CD14-positive monocyte (primary cell): ENCODE results near the gene SREK1. TPM values are rescaled to one million over a fixed set of nuclear protein-coding genes. Genes with fewer than 3 reads are reported as not detected.
"Not testable (repeated sequence)": the region's sequence is repeated elsewhere in the genome, so short reads cannot be mapped to it uniquely, and the experiment has no call there.

ENCODE experiments used
- DNase-seq, 3 donors: peaks; one replicate each; pipeline ENCODE4 v3.0.0-alpha.2; 2011 to 2022
- H2AFZ ChIP-seq: 2 replicates; pipeline ENCODE4 v1.6.0; 2012; ENCODE audit warnings: mild to moderate bottlenecking, low read depth, low read length, inconsistent platforms; ENCODE audit not compliant: insufficient read depth, poor library complexity, severe bottlenecking
- H3K27ac ChIP-seq, 2 donors: 1 replicate in 1 of 2; 2 replicates in 1 of 2; pipeline ENCODE4 v1.5.1; 2012 to 2013; ENCODE audit warnings: low read length in 2 of 2, control low read depth in 1 of 2, inconsistent platforms in 1 of 2, low read depth in 1 of 2, mild to moderate bottlenecking in 1 of 2
- H3K27me3 ChIP-seq, 2 donors: one replicate each; pipeline versions ENCODE4 v1.6.0 to v1.6.1; 2011 to 2013; ENCODE audit warnings: low read length in 2 of 2; ENCODE audit not compliant: control insufficient read depth in 2 of 2, insufficient read depth in 2 of 2
- H3K36me3 ChIP-seq, 2 donors: replicated peaks in 1 of 2; 1 replicate in 1 of 2; 2 replicates in 1 of 2; pipeline versions ENCODE4 v1.5.1 to v1.6.1; 2012 to 2013; ENCODE audit warnings: low read length in 2 of 2, control low read depth in 1 of 2, inconsistent platforms in 1 of 2, mild to moderate bottlenecking in 1 of 2; ENCODE audit not compliant: insufficient read depth in 2 of 2, control insufficient read depth in 1 of 2
- H3K4me1 ChIP-seq, 2 donors: 1 replicate in 1 of 2; 2 replicates in 1 of 2; pipeline versions ENCODE4 v1.5.1 to v1.6.1; 2012 to 2013; ENCODE audit warnings: low read length in 2 of 2, control low read depth in 1 of 2, inconsistent platforms in 1 of 2, mild to moderate bottlenecking in 1 of 2, moderate library complexity in 1 of 2; ENCODE audit not compliant: insufficient read depth in 2 of 2, control insufficient read depth in 1 of 2
- H3K4me2 ChIP-seq: replicated peaks from 2 replicates; pipeline ENCODE3; 2012; ENCODE audit warnings: low read length, moderate library complexity, mild to moderate bottlenecking; ENCODE audit not compliant: poor library complexity, severe bottlenecking; ENCODE audit errors: extremely low read depth
- H3K4me3 ChIP-seq, 3 experiments: fragments of 200-600 bp in 1 of 3; sonication (generic) in 1 of 3; replicated peaks in 1 of 3; 1 replicate in 2 of 3; 2 replicates in 1 of 3; pipeline ENCODE4 v1.5.1; 2011 to 2013; ENCODE audit warnings: low read length in 3 of 3, mild to moderate bottlenecking in 3 of 3, control low read depth in 2 of 3, low read depth in 2 of 3, inconsistent platforms in 1 of 3, moderate library complexity in 1 of 3
- H3K79me2 ChIP-seq: 2 replicates; pipeline ENCODE4 v1.6.0; 2012; ENCODE audit warnings: mild to moderate bottlenecking, control low read depth, inconsistent platforms, low read length, moderate library complexity; ENCODE audit not compliant: insufficient read depth
- H3K9ac ChIP-seq: 2 replicates; pipeline ENCODE4 v1.6.0; 2017; ENCODE audit warnings: low read length, mild to moderate bottlenecking; ENCODE audit not compliant: insufficient read depth, poor library complexity, severe bottlenecking
- H3K9me3 ChIP-seq, 2 donors: replicated peaks in 1 of 2; 1 replicate in 1 of 2; 2 replicates in 1 of 2; pipeline versions ENCODE4 v1.5.1 to v1.6.1; 2012 to 2013; ENCODE audit warnings: low read length in 2 of 2, control low read depth in 1 of 2; ENCODE audit not compliant: control insufficient read depth in 1 of 2, insufficient read depth in 1 of 2
- H4K20me1 ChIP-seq: 2 replicates; pipeline ENCODE4 v1.6.0; 2012; ENCODE audit warnings: mild to moderate bottlenecking, low read length, control low read depth, moderate library complexity; ENCODE audit not compliant: insufficient read depth
- H3K27ac Mint-ChIP-seq, 7 donors: one replicate each; pipeline ENCODE4 v1.8.0; 2020; ENCODE audit warnings: mild to moderate bottlenecking in 7 of 7, mixed read lengths in 7 of 7, moderate library complexity in 6 of 7, inconsistent platforms in 2 of 7
- H3K27me3 Mint-ChIP-seq, 3 donors: one replicate each; pipeline ENCODE4 v1.8.0; 2021 to 2022; ENCODE audit warnings: low read depth in 3 of 3, mild to moderate bottlenecking in 3 of 3, mixed read lengths in 3 of 3, moderate library complexity in 3 of 3, inconsistent platforms in 1 of 3
- H3K36me3 Mint-ChIP-seq, 2 donors: one replicate each; pipeline ENCODE4 v1.8.0; 2020; ENCODE audit warnings: mixed read lengths in 2 of 2, inconsistent platforms in 1 of 2, mild to moderate bottlenecking in 1 of 2
- H3K4me1 Mint-ChIP-seq: one replicate; pipeline ENCODE4 v1.8.0; 2020; ENCODE audit warnings: mild to moderate bottlenecking, mixed read lengths
- H3K4me3 Mint-ChIP-seq, 2 donors: one replicate each; pipeline ENCODE4 v1.8.0; 2020; ENCODE audit warnings: mild to moderate bottlenecking in 2 of 2, mixed read lengths in 2 of 2, moderate library complexity in 1 of 2
- H3K9me3 Mint-ChIP-seq, 7 donors: one replicate each; pipeline ENCODE4 v1.8.0; 2020 to 2022; ENCODE audit warnings: mixed read lengths in 7 of 7, mild to moderate bottlenecking in 6 of 7, moderate library complexity in 6 of 7, inconsistent platforms in 2 of 7
- CTCF ChIP-seq: fragments of 200-600 bp; IDR thresholded peaks from one replicate; pipeline ENCODE4 v1.8.0; 2022; ENCODE audit warnings: antibody characterized with exemption, mild to moderate bottlenecking
- WGBS: methylation state at CpG from one replicate; pipeline ENCODE4 v1.1.5; 2013; ENCODE audit warnings: missing lambda C conversion rate; ENCODE audit not compliant: insufficient coverage; 5-methylcytosine and 5-hydroxymethylcytosine counted together
- intact Hi-C, 2 donors: fragments of 100-400 bp; cut with micrococcal nuclease; formaldehyde crosslinking; loops; one replicate each; pipeline versions ENCODE4 v1.15.0 to v1.15.1; 2023
- polyA plus RNA-seq, 3 donors: library from polyadenylated mRNA; depleted of rRNA in 1 of 3; unstranded in 2 of 3; stranded (reverse) in 1 of 3; fragments of 300-500 nt in 2 of 3; fragments of >200 nt in 1 of 3; fragmentation: Illumina TruSeq in 2 of 3; gene quantifications; 1 replicate in 2 of 3; 2 replicates in 1 of 3; pipeline ENCODE4 v1.2.3, GENCODE V29; 2012 to 2021

SREK1 gene
- polyA plus RNA-seq, 3 donors = 6.4 to 34.8 (median 9.8) TPM

GRCh38 chr5:66222455-66222854 is 78.4 kb downstream of the SREK1 start:
- no peak overlapping the region for H3K27ac Mint-ChIP-seq
- Histone ChIP-seq H3K4me1 (no peaks in the 10 kb centered on the region), H3K27me3 (no peaks in the 10 kb centered on the region), H3K4me3 (no peak overlapping the region), H3K9ac (no peak overlapping the region), H3K36me3 (no peaks in the 10 kb centered on the region), H3K9me3 (peaks cover 0 to 3% of the 10 kb centered on the region in 2 donors), H3K27ac (no peak overlapping the region), H3K4me2 (no peak overlapping the region), H2AFZ (no peak overlapping the region), H3K79me2 (no peaks in the 10 kb centered on the region), H4K20me1 (no peaks in the 10 kb centered on the region)
- H3K36me3 Mint-ChIP-seq = no peaks in the 10 kb centered on the region
- H3K4me3 Mint-ChIP-seq = no peak overlapping the region
- no peak for TF ChIP-seq CTCF
- H3K9me3 Mint-ChIP-seq = peaks cover 2 to 9% (median 6%) of the 10 kb centered on the region in 7 donors
- H3K4me1 Mint-ChIP-seq = no peaks in the 10 kb centered on the region
- peaks cover 0 to 5% (median 2%) of the 10 kb centered on the region in 3 donors for H3K27me3 Mint-ChIP-seq
- DNase-seq = no peak
- intact Hi-C loops = no loop called here
- 79% methylated on average over 2 of the region's 5 CpGs for WGBS

- H3K4me2 ChIP-seq, H3K9ac ChIP-seq, H3K36me3 ChIP-seq, DNase-seq, H3K27me3 Mint-ChIP-seq, H2AFZ ChIP-seq, H3K27ac Mint-ChIP-seq, H3K9me3 Mint-ChIP-seq, H3K9me3 ChIP-seq, intact Hi-C loops, H3K4me3 ChIP-seq, H3K4me1 ChIP-seq, H3K27me3 ChIP-seq, H3K36me3 Mint-ChIP-seq, H3K79me2 ChIP-seq, H3K4me1 Mint-ChIP-seq, H4K20me1 ChIP-seq, H3K27ac ChIP-seq, H3K4me3 Mint-ChIP-seq: not testable (repeated sequence)
- 90% methylated on average over 2 of the region's 4 CpGs for WGBS
Measured at GRCh38 chr5:66222896-66223295, 78.8 kb downstream of the SREK1 start.
